Mucosa of descending colon (tissue), 3 donors: ENCODE measurements around the gene GSE1. TPM values are rescaled to one million over a fixed set of nuclear protein-coding genes. Genes with fewer than 3 reads are reported as not detected.

Source experiments
- ATAC-seq: fragments of 200-7000 bp; cut with Tn5 transposase; one replicate; pipeline ENCODE4 v1.9.1; 2020; ENCODE audit warnings: mild to moderate bottlenecking, moderate library complexity
- DNase-seq, 3 donors: peaks; one replicate each; pipeline ENCODE4 v3.0.0-alpha.2; 2020
- H3K36me3 ChIP-seq: fragments of 200-600 bp; one replicate; pipeline ENCODE4 v1.8.0; 2021; ENCODE audit warnings: low read depth, mild to moderate bottlenecking
- H3K4me1 ChIP-seq: fragments of 200-600 bp; one replicate; pipeline ENCODE4 v1.8.0; 2021; ENCODE audit warnings: low read depth, mild to moderate bottlenecking
- H3K4me3 ChIP-seq: fragments of 200-600 bp; one replicate; pipeline ENCODE4 v1.8.0; 2021; ENCODE audit warnings: mild to moderate bottlenecking
- H3K9me3 ChIP-seq: fragments of 200-600 bp; one replicate; pipeline ENCODE4 v1.8.0; 2021; ENCODE audit warnings: mild to moderate bottlenecking
- CTCF ChIP-seq: fragments of 200-600 bp; IDR thresholded peaks from one replicate; pipeline ENCODE4 v1.8.0; 2022; ENCODE audit warnings: antibody characterized with exemption, mild to moderate bottlenecking
- intact Hi-C, 2 donors: fragments of 100-400 bp; cut with DNase I in 1 of 2; cut with micrococcal nuclease in 1 of 2; formaldehyde crosslinking; loops; one replicate each; pipeline versions ENCODE4 v1.11.0 to v1.11.1; 2022; cut with DNase I, micrococcal nuclease
- total RNA-seq, 3 donors: library from RNA; stranded (reverse); fragmentation: NEBNext Ultra II Directional in 2 of 3; extraction: Animal tissue kit (Norgen Biotek cat#: 25700) in 2 of 3; gene quantifications; one replicate each; pipeline versions ENCODE4 v1.2.1 to v1.2.4, GENCODE V29; 2021 to 2023
- donor health status: DM: no; HTN: no; CAD: no; lungs with moderate emphysema.
- donor health status: DM: no; HTN: no; CAD: no.
- donor health status: DM: no; HTN: yes; CAD: no.

The GSE1 gene
- total RNA-seq, 3 donors from 2014 or later: 107 to 122 (median 107) TPM

- DNase-seq (no peak), ATAC-seq (no peak)
- Histone ChIP-seq H3K36me3 (no peaks in the 10 kb centered on the region), H3K4me1 (peaks cover 42% of the 10 kb centered on the region), H3K4me3 (no peak overlapping the region), H3K9me3 (no peaks in the 10 kb centered on the region)
- TF ChIP-seq CTCF: no peak
- intact Hi-C loops: no loop called here
These were observed 10.5 kb upstream of the GSE1 start for GRCh38 chr16:85602402-85603202.

GRCh38 chr16:85603203-85603755 is 9.8 kb upstream of the GSE1 start:
- no peaks in the 10 kb centered on the region for H3K9me3 ChIP-seq
- H3K4me3 ChIP-seq: no peak overlapping the region
- TF ChIP-seq CTCF: no peak
- intact Hi-C loops: no loop called here
- DNase-seq (no peak), ATAC-seq (no peak)
- H3K36me3 ChIP-seq: no peaks in the 10 kb centered on the region
- peaks cover 49% of the 10 kb centered on the region for H3K4me1 ChIP-seq

- ATAC-seq: no peak
- intact Hi-C loops: no loop called here
- Histone ChIP-seq H3K9me3 (no peaks in the 10 kb centered on the region), H3K36me3 (no peaks in the 10 kb centered on the region), H3K4me1 (peaks cover 49% of the 10 kb centered on the region), H3K4me3 (no peak overlapping the region)
- TF ChIP-seq CTCF: no peak
- DNase-seq: no peak
These were observed 8.9 kb upstream of the GSE1 start for GRCh38 chr16:85604145-85604705.

GRCh38 chr16:85605051-85605911 is 7.8 kb upstream of the GSE1 start:
- peak; percentile 12 for ATAC-seq
- H3K4me1 ChIP-seq: peaks cover 55% of the 10 kb centered on the region
- H3K9me3 ChIP-seq: no peaks in the 10 kb centered on the region
- no peak for TF ChIP-seq CTCF
- intact Hi-C loops: loop anchor here in 1 of 2 donors (5.0 kb wide), 2 partner anchors 38 to 183 kb away; no protein-coding TSS in a partner anchor
- no peaks in the 10 kb centered on the region for H3K36me3 ChIP-seq
- peak in 1 of 3 donors; percentile 41 for DNase-seq
- H3K4me3 ChIP-seq: no peak overlapping the region
